ENCODE measurements around the gene CLIP1. TPM values are rescaled to one million over a fixed set of nuclear protein-coding genes. Genes with fewer than 3 reads are reported as not detected.

CLIP1 gene
- total and polyA plus RNA-seq, 2 experiments from 2014 or later = 29.6 to 46.3 TPM

DNA sequence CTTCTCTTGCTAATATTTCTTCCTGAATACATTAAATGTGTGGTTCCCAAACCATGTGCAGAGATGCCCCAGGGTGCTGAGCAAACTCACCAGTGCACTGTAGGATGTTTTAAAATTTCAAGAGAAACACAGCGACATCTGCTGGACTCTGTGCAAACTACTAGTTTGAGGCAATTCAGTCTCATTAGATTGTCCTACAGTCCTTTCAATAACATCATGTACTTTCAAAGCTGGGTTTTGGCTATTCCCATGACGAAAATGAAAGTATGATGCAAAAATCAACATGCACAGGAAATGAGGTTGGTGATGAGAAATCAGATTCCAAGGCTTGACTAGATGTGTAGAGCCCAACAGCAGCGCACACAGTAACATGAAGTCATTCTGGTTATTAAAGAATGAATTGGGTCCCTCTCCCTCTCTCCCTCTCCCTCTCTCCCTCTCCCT, 66.3 kb downstream of the CLIP1 start:
- TF ChIP-seq, protein P1, sequence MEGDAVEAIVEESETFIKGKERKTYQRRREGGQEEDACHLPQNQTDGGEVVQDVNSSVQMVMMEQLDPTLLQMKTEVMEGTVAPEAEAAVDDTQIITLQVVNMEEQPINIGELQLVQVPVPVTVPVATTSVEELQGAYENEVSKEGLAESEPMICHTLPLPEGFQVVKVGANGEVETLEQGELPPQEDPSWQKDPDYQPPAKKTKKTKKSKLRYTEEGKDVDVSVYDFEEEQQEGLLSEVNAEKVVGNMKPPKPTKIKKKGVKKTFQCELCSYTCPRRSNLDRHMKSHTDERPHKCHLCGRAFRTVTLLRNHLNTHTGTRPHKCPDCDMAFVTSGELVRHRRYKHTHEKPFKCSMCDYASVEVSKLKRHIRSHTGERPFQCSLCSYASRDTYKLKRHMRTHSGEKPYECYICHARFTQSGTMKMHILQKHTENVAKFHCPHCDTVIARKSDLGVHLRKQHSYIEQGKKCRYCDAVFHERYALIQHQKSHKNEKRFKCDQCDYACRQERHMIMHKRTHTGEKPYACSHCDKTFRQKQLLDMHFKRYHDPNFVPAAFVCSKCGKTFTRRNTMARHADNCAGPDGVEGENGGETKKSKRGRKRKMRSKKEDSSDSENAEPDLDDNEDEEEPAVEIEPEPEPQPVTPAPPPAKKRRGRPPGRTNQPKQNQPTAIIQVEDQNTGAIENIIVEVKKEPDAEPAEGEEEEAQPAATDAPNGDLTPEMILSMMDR (IDR thresholded peaks at IDR 0.05; ENCODE audit: low read depth, low read length) = peak; percentile 80
- no peak overlapping the region for H3K27ac ChIP-seq
- peaks cover 7% of the 10 kb centered on the region for H3K36me3 ChIP-seq
- peak; percentile 56 to 80 for DNase-seq (ENCODE audit: low read depth in 1 of 2, low spot score in 1 of 2)
- no peaks in the 10 kb centered on the region for H3K9me3 ChIP-seq (ENCODE audit: low read depth)
- no peaks in the 10 kb centered on the region for H3K4me1 ChIP-seq (ENCODE audit: low read depth)
- H3K4me3 ChIP-seq = no peak overlapping the region
- no peaks in the 10 kb centered on the region for H3K27me3 ChIP-seq

DNA sequence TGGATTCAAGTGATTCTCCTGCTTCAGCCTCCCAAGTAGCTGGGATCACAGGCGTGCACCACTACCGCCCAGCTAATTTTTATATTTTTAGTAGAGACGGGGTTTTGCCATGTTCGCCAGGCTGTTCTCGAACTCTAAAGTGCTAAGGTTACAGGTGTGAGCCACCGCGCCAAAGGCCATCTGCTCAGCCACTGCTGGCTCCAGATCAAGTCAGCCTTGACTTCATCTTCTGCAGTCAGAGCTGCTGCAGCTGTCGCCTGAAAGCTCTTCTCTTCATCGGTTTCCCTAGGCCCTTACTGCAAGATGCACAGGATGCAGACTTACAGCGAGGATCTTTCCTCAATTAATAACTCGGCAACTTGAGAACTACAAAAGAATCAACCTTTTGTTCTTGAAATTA, 66.8 kb downstream of the CLIP1 start:
- H3K4me3 ChIP-seq = no peak overlapping the region
- no peaks in the 10 kb centered on the region for H3K4me1 ChIP-seq (ENCODE audit: low read depth)
- H3K27me3 ChIP-seq = no peaks in the 10 kb centered on the region
- TF ChIP-seq, protein P1 (IDR thresholded peaks at IDR 0.05; ENCODE audit: low read depth, low read length) = no peak
- DNase-seq (ENCODE audit: low read depth in 1 of 2, low spot score in 1 of 2) = no peak
- no peaks in the 10 kb centered on the region for H3K9me3 ChIP-seq (ENCODE audit: low read depth)
- H3K27ac ChIP-seq = no peak overlapping the region
- H3K36me3 ChIP-seq = peaks cover 5% of the 10 kb centered on the region

DNA sequence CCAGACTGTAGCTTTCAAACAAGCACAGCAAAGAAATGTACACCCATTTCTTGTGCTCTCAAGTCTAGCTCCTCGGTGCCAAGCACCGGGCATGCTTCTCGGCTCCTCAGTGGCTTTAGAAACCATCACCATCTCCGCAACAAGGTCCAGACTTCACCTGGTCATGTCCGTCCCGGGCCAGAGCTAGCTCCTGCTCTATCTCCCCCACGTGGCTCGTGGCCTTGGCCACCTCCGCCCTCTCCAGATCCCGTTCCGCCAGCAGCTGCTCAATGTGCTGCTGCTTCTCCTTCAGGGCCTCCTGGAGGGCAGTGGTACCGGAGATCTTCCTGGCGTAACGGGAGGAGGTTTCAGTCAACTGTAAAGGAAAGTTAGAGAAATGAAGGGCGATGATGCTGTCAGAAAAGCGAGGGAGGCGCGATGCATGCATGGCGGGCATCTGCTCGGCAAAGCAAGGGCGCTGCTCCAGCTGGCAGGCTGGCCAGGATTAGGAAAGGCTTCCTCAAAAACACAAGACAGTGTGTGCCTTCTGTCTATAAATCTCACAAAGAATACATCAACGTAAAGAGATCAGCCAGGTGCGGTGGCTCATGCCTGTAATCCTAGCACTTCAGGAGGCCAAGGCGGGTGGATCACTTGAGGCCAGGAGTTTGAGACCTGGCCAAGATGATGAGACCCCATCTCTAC, 67.4 kb downstream of the CLIP1 start:
- TF ChIP-seq, protein P1 (IDR thresholded peaks at IDR 0.05; ENCODE audit: low read depth, low read length) = no peak
- H3K36me3 ChIP-seq = peaks cover 5% of the 10 kb centered on the region
- H3K27me3 ChIP-seq = no peaks in the 10 kb centered on the region
- no peak overlapping the region for H3K4me3 ChIP-seq
- H3K9me3 ChIP-seq (ENCODE audit: low read depth) = no peaks in the 10 kb centered on the region
- H3K4me1 ChIP-seq (ENCODE audit: low read depth) = no peaks in the 10 kb centered on the region
- no peak overlapping the region for H3K27ac ChIP-seq
- no peak for DNase-seq (ENCODE audit: low read depth in 1 of 2, low spot score in 1 of 2)

DNA sequence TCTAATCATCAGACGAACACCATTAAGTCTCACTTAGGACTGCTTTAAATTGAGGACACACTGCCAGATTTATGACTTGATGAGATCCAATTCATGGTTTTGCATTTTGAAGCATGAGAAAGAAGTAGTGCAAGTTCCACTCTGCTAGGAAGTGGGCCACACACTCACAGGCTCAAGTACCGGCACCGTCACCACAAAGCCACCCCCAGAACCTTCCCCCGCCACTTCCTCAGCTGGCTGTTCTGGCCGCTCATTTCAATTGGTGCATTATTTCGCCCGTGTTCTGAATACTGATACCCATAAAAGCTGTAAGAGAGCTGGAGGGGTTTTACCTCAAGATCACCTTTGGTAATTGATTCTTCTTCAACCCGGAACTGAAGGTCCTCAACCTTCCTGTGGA, 70.1 kb downstream of the CLIP1 start:
- Histone ChIP-seq H3K27me3 (no peaks in the 10 kb centered on the region), H3K4me1 (ENCODE audit: low read depth) (no peaks in the 10 kb centered on the region), H3K27ac (no peak overlapping the region), H3K4me3 (no peak overlapping the region), H3K36me3 (peaks cover 5% of the 10 kb centered on the region), H3K9me3 (ENCODE audit: low read depth) (no peaks in the 10 kb centered on the region)
- no peak for DNase-seq (ENCODE audit: low read depth in 1 of 2, low spot score in 1 of 2)
- TF ChIP-seq, protein P1 (IDR thresholded peaks at IDR 0.05; ENCODE audit: low read depth, low read length) = no peak

DNA sequence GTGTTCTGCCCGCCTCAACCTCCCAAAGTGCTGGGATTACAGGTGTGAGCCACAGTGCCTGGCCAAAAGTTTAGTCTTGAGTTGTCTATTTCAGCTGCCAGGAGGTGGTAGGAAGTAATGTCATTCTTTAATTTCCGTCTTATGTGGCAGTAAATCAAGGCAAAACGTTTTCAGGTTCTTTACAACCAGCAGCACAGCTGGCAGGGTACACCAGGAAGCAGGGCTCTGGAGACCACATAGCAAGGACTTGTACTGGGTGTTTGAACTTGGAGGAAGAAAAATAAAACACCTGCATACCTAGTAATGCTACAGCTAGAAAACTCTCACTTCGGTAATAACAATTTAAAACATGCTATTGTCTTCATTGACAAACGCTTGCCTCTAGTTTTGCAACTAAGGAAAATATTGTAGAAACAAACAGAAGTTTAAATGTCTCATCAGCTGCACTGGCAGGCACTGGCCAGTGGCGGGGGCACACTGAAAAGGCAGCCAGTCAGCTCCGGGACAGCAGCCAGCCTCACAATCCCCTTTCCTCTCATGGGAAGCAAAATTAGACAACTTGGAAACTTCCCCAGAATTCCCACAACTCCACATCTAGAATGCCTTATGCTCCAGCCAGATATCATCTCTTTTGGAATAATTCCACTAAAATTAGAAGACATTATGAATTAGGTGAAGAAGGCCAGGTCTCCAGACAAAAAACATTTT, 72.2 kb downstream of the CLIP1 start:
- no peaks in the 10 kb centered on the region for H3K4me1 ChIP-seq (ENCODE audit: low read depth)
- no peaks in the 10 kb centered on the region for H3K9me3 ChIP-seq (ENCODE audit: low read depth)
- TF ChIP-seq, protein P1 (IDR thresholded peaks at IDR 0.05; ENCODE audit: low read depth, low read length) = peak; percentile 46
- H3K27ac ChIP-seq = no peak overlapping the region
- H3K27me3 ChIP-seq = no peaks in the 10 kb centered on the region
- H3K4me3 ChIP-seq = no peak overlapping the region
- peaks cover 5% of the 10 kb centered on the region for H3K36me3 ChIP-seq
- DNase-seq (ENCODE audit: low read depth in 1 of 2, low spot score in 1 of 2) = peak in 1 of 2 donors; percentile 88

Data from cardiac muscle cell (in vitro differentiated cells and primary cell).